Upper lobe of left lung (tissue), 4 donors: ENCODE results near the gene DOCK4.

Experiments
- CTCF ChIP-seq, 6 experiments: fragments of 450-650 bp in 4 of 6; fragments of 200-600 bp in 2 of 6; sonication (generic) in 2 of 6; IDR thresholded peaks; one replicate each; pipeline ENCODE4 v1.5.1; 2016 to 2019; ENCODE audit warnings: antibody characterized with exemption in 6 of 6
- POLR2A ChIP-seq, 4 donors: fragments of 450-650 bp; IDR thresholded peaks; one replicate each; pipeline ENCODE4 v1.5.1; 2016 to 2017; ENCODE audit warnings: antibody characterized with exemption in 4 of 4, mild to moderate bottlenecking in 2 of 4
- POLR2AphosphoS5 ChIP-seq, 2 donors: sonication (generic); formaldehyde crosslinking; IDR thresholded peaks; one replicate each; pipeline ENCODE4 v1.5.1; 2017; ENCODE audit warnings: antibody characterized with exemption in 2 of 2

GRCh38 chr7:111864291-111864976 is 341.8 kb downstream of the DOCK4 start:
- no peak for TF ChIP-seq POLR2A (IDR thresholded peaks at IDR 0.05)
- no peak for TF ChIP-seq CTCF (IDR thresholded peaks at IDR 0.05)
- no peak for TF ChIP-seq POLR2AphosphoS5 (IDR thresholded peaks at IDR 0.05)
